Stomach (tissue), 4 donors: ENCODE results near the gene ZNF524.

Experiments
- CTCF ChIP-seq, 7 experiments: fragments of 450-650 bp in 4 of 7; fragments of 200-600 bp in 3 of 7; sonication (generic) in 3 of 7; IDR thresholded peaks; one replicate each; pipeline ENCODE4 v1.5.1; 2016 to 2019; ENCODE audit warnings: antibody characterized with exemption in 7 of 7, control low read depth in 2 of 7, mild to moderate bottlenecking in 1 of 7
- EP300 ChIP-seq: sonication (generic); formaldehyde crosslinking; IDR thresholded peaks from one replicate; pipeline ENCODE4 v1.6.1; 2017; ENCODE audit warnings: antibody characterized with exemption
- POLR2A ChIP-seq, 4 donors: fragments of 450-650 bp; IDR thresholded peaks; one replicate each; pipeline ENCODE4 v1.6.1; 2016; ENCODE audit warnings: antibody characterized with exemption in 4 of 4, control low read depth in 2 of 4, mild to moderate bottlenecking in 1 of 4, moderate library complexity in 1 of 4
- POLR2AphosphoS5 ChIP-seq, 3 donors: sonication (generic); formaldehyde crosslinking; IDR thresholded peaks; one replicate each; pipeline ENCODE4 v1.6.1; 2016; ENCODE audit warnings: antibody characterized with exemption in 3 of 3

GRCh38 chr19:55590617-55591016, 9.5 kb upstream of the ZNF524 start:
- TF ChIP-seq CTCF (IDR thresholded peaks at IDR 0.05) (no peak), EP300 (no peak), POLR2A (IDR thresholded peaks at IDR 0.05) (no peak), POLR2AphosphoS5 (IDR thresholded peaks at IDR 0.05) (no peak)
